WI38 (cell line): Measurements from ENCODE around the gene PRR3.
"Not testable (repeated sequence)": the region's sequence is repeated elsewhere in the genome, so short reads cannot be mapped to it uniquely, and the experiment has no call there.

Source experiments
- H3K4me3 ChIP-seq: 2 replicates; pipeline ENCODE4 v1.5.1; 2011; ENCODE audit warnings: low read depth, mild to moderate bottlenecking, control low read depth, low read length
- TF ChIP-seq, protein P1 (sequence below): IDR thresholded peaks from 2 replicates; pipeline ENCODE4 v1.5.1; 2012; ENCODE audit warnings: low read depth, mild to moderate bottlenecking, control low read depth, low read length

Gene PRR3

DNA sequence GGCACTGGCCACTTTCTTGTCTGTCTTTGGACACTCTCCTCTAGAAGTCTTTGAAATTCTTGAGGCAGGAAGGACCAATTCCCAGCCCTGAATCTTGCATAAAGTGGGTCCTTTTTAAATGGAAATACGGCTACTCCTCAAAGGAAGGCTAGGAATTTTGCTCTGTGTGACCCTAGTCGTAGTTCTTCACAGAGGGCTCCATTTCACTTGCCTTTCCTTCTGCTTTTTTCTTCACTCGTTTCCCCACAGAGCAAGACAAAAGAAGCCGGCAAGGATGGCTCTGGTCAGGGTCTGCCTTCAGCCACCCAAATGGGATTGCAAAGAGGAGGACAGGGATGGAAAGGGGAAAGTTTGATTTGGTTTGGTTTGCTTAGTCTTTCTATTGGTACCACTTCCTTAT, 42.0 kb upstream of the PRR3 start:
- H3K4me3 ChIP-seq: no peak overlapping the region
- TF ChIP-seq, protein P1, sequence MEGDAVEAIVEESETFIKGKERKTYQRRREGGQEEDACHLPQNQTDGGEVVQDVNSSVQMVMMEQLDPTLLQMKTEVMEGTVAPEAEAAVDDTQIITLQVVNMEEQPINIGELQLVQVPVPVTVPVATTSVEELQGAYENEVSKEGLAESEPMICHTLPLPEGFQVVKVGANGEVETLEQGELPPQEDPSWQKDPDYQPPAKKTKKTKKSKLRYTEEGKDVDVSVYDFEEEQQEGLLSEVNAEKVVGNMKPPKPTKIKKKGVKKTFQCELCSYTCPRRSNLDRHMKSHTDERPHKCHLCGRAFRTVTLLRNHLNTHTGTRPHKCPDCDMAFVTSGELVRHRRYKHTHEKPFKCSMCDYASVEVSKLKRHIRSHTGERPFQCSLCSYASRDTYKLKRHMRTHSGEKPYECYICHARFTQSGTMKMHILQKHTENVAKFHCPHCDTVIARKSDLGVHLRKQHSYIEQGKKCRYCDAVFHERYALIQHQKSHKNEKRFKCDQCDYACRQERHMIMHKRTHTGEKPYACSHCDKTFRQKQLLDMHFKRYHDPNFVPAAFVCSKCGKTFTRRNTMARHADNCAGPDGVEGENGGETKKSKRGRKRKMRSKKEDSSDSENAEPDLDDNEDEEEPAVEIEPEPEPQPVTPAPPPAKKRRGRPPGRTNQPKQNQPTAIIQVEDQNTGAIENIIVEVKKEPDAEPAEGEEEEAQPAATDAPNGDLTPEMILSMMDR: no peak

DNA sequence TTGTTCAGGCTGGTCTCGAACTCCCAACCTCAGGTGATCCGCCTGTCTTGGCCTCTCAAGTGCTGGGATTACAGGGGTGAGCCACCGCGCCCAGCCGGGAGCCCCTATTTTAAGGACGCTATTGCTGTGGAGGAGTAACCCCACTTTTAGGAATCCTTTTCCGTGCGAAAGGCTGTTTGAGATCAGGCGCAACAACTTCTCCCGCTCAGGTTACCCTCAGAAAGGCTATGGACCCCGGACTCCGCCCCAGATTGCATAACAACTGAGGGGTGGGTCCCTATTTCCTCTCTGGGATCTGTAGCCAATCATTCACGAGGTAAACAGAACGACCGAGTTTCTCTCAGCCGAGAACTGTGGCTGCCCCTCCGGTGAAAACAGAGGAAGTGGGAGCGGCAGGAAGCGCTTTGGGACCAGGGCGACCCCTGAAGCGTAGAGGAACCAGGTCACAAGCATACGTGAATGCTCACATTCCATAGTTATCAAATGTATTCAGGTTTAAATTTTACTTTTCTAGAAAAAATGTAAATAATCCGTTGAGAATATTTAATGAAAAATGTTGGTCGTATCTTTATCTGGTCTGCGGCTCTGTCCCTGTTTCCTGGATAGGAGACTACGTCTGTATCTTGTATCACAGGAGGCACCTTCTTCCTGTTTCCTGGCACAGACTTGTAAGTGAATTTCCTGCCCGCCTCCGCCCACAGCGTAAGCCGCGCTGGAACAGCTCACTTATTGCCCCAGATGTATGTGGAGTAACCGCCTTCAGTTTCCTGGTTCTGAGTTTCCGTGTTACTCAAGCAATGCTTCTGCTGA, 40.9 kb upstream of the PRR3 start:
- H3K4me3 ChIP-seq: peak overlapping the region; percentile 52
- TF ChIP-seq, protein P1: no peak

DNA sequence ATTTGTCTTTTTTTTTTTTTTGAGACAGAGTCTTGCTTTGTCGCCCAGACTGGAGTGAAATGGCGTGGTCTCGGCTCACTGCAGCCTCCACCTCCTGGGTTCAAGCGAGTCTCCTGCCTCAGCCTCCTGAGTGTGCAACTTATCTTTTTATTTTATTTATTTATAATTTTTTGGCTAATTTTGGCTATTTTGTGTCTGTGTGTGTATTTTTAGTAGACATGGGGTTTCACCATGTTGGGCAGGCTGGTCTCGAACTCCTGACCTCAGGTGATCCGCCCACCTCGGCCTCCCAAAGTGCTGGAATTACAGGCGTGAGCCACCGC, 40.4 kb upstream of the PRR3 start:
- H3K4me3 ChIP-seq: peak overlapping the region; percentile 52

DNA sequence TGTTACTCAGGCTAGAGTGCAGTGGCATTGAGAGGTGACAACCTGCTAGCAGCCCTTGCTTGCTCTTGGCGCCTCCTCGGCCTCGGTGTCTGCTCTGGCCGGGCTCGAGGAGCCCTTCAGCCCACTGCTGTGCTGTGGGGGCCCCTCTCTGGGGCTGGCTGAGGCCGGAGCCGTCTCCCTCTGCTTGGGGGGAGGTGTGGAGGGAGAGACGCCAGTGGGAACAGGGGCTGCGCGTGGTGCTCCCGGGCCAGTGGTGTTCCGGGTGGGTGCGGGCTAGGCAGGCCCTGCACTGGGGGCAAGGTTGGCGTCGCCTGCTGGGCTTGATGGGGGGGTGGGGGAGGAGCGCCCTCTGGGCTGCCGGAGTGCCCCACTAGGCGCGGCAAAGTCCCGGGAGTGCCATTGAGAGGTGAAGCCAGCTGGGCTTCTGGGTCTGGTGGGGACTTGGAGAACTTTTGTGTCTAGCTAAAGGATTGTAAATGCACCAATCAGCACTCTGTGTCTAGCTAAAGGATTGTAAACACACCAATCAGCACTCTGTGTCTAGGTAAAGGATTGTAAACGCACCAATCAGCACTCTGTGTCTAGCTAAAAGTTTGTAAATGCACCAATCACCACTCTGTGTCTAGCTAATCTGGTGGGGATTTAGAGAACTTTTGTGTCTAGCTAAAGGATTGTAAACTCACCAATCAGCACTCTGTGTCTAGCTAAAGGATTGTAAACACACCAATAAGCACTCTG, 39.2 kb upstream of the PRR3 start:
- H3K4me3 ChIP-seq: not testable (repeated sequence)

DNA sequence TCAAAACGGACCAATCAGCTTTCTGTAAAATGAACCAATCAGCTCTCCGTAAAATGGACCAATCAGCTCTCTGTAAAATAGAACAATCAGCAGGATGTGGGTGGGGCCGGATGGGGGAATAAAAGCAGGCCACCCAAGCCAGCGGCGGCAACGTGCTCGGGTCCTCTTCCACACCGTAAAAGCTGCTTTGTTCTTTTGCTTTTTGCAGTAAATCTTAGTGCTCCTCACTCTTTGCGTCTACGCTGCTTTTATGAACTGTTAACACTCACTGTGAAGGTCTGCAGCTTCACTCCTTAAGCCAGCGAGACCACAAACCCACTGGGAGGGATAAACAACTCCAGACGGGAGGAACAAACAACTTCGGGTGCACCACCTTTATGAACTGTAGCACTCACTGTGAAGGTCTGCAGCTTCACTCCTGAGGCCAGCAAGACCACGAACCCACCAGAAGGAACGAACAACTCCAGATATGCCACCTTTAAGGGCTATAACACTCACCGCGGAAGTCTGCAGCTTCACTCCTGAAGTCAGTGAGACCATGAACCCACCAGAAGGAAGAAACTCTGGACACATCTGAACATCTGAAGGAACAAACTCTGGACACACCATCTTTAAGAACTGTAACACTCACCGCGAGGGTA, 38.5 kb upstream of the PRR3 start:
- not testable (repeated sequence) for H3K4me3 ChIP-seq

DNA sequence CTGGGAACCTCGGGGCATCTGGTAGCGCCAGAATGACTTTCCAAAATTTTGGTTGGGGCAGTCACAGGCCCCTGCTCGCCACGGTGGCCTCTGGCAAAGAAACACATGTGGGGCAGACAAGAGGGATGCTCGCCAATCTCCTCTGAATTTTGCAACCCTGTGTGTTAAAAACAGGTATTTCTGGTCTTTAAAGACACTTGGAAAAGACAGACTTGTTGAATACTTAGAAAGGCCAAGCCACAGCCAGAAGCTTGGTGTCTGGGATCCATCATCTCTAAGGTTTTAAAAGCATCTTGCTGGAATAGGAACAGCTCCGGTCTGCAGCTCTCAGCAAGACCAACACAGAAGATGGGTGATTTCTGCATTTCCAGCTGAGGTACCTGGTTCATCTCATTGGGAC, 36.6 kb upstream of the PRR3 start:
- TF ChIP-seq, protein P1: no peak
- no peak overlapping the region for H3K4me3 ChIP-seq

DNA sequence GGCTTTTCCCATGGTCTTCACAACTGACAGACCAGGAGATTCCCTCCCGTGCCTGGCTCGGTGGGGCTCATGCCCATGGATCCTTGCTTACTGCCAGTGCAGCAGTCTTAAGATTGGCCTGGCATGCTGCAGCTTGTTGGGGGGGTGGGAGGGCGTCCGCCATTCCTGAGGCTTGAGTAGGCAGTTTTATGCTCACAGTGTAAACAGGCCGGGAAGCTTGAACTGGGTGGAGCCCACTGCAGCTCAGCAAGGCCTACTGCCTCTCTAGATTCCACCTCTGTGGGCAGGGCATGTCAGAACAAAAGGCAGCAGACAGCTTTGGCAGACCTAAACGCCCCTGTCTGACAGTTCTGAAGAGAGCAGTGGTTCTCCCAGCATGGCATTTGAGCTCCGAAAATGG, 36.0 kb upstream of the PRR3 start:
- H3K4me3 ChIP-seq: not testable (repeated sequence)

DNA sequence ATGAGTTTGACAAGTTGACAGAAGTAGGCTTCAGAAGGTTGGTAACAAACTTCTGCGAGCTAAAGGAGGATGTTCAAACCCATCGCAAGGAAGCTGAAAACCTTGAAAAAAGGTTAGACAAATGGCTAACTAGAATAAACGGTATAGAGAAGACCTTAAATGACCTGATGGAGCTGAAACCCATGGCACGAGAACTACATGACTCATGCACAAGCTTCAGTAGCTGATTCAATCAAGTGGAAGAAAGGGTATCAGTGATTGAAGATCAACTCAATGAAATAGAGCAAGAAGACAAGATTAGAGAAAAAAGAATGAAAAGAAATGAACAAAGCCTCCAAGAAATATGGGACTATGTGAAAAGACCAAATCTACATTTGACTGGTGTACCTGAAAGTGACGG, 35.1 kb upstream of the PRR3 start:
- H3K4me3 ChIP-seq: not testable (repeated sequence)

DNA sequence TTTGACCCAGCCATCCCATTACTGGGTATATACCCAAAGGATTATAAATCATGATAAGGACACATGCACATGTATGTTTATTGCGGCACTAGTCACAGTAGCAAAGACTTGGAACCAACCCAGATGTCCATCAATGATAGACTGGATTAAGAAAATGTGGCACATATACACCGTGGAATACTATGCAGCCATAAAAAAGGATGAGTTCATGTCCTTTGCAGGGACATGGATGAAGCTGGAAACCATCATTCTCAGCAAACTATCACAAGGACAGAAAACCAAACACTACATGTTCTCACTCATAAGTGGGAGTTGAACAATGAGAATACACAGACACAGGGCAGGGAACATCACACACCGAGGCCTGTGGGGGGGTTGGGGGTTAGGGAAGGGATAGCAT, 30.7 kb upstream of the PRR3 start:
- not testable (repeated sequence) for H3K4me3 ChIP-seq

DNA sequence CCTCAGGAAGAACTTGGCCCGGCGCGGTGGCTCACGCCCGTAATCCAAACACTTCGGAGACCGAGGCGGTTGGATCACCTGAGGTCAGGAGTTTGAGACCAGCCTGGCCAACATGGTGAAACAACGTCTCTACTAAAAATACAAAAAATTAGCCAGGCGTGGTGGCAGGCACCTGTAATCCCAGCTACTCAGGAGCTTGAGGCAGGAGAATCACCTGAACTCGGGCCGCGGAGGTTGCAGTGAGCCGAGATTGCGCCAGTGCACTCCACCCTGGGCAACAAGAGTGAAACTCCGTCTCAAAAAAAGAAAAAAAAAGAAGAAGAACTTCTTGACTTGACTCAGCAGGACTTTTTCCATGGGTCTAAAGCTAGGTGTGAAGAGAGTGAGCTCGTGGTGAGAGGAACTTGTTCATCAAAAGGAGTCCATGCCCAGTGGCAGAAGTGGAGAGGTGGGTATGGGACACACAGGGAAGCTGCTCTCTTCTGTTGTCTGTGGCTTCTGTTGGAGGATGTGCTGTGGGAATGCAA, 27.7 kb upstream of the PRR3 start:
- H3K4me3 ChIP-seq: not testable (repeated sequence)

DNA sequence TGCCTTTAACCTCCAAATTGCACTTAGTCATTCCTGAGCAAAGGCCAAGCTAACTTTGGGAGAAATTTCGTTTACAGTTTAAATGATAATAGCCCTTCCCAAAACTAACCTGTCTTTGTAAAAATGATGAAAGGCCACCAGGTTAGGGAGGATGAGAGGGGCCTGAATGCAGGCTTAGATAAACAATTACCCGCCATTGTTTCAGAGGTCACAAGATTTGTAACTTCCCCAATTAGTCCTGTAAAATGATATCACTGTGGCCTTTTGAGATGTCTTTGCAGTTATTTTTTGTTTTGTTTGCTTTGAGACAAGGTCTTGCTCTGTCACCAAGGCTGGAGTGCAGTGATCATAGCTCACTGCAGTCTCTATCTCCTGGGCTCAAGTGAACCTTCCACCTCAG, 27.1 kb upstream of the PRR3 start:
- TF ChIP-seq, protein P1: no peak
- no peak overlapping the region for H3K4me3 ChIP-seq
